PFSK-1 (cell line): Measurements from ENCODE around the gene RAX2.

ENCODE experiments used
- FOXP2 ChIP-seq: optimal IDR thresholded peaks from 2 replicates; pipeline ENCODE3; 2011; ENCODE audit warnings: borderline replicate concordance, control low read depth, inconsistent platforms; ENCODE audit not compliant: insufficient read depth; ENCODE audit errors: extremely low read length, extremely low read depth
- POLR2AphosphoS5 ChIP-seq: IDR thresholded peaks from 2 replicates; pipeline ENCODE4 v1.6.1; 2012; ENCODE audit warnings: low read depth, mild to moderate bottlenecking, control low read depth, low read length, moderate library complexity
- SIN3A ChIP-seq: IDR thresholded peaks from 2 replicates; pipeline ENCODE4 v1.6.1; 2012; ENCODE audit warnings: mild to moderate bottlenecking, low read length, moderate library complexity, borderline replicate concordance; ENCODE audit not compliant: insufficient read depth
- TAF1 ChIP-seq: IDR thresholded peaks from 2 replicates; pipeline ENCODE4 v1.6.1; 2012; ENCODE audit warnings: low read length, control low read depth, borderline replicate concordance; ENCODE audit not compliant: insufficient read depth
- TF ChIP-seq, protein P1 (sequence below), 2 experiments: IDR thresholded peaks; 2 replicates each; pipeline versions ENCODE4 v1.6.1 to v1.8.0; 2011 to 2012; ENCODE audit warnings: low read depth in 2 of 2, low read length in 2 of 2, control low read depth in 1 of 2, inconsistent platforms in 1 of 2, mild to moderate bottlenecking in 1 of 2, moderate library complexity in 1 of 2; ENCODE audit not compliant: insufficient read depth in 1 of 2

RAX2 gene

DNA sequence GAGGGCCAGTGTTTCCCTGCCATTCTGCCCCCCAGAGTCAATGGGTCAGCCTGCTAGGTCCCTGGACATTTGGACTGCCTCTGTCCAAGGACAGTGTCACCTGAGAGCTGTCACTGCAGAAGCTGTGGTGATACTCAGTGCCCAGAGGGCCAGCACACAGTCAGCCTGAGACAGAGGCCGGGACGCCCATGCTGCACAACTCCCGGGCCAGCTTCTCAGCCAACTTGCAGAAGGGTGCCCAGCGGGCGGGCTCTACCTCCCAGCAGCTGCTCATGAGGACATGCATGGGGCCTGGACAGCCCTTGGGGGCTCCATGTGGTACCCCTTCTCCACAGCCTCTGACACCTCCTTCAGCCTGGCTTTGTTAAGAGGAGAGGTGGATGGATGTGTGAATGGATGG, 3.8 kb upstream of the RAX2 start:
- TF ChIP-seq TAF1 (no peak), POLR2AphosphoS5 (no peak)
- TF ChIP-seq, protein P1, sequence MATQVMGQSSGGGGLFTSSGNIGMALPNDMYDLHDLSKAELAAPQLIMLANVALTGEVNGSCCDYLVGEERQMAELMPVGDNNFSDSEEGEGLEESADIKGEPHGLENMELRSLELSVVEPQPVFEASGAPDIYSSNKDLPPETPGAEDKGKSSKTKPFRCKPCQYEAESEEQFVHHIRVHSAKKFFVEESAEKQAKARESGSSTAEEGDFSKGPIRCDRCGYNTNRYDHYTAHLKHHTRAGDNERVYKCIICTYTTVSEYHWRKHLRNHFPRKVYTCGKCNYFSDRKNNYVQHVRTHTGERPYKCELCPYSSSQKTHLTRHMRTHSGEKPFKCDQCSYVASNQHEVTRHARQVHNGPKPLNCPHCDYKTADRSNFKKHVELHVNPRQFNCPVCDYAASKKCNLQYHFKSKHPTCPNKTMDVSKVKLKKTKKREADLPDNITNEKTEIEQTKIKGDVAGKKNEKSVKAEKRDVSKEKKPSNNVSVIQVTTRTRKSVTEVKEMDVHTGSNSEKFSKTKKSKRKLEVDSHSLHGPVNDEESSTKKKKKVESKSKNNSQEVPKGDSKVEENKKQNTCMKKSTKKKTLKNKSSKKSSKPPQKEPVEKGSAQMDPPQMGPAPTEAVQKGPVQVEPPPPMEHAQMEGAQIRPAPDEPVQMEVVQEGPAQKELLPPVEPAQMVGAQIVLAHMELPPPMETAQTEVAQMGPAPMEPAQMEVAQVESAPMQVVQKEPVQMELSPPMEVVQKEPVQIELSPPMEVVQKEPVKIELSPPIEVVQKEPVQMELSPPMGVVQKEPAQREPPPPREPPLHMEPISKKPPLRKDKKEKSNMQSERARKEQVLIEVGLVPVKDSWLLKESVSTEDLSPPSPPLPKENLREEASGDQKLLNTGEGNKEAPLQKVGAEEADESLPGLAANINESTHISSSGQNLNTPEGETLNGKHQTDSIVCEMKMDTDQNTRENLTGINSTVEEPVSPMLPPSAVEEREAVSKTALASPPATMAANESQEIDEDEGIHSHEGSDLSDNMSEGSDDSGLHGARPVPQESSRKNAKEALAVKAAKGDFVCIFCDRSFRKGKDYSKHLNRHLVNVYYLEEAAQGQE (IDR thresholded peaks at IDR 0.05; ENCODE audit: insufficient read depth in 1 of 2, low read depth in 2 of 2, low read length in 2 of 2), result no peak

DNA sequence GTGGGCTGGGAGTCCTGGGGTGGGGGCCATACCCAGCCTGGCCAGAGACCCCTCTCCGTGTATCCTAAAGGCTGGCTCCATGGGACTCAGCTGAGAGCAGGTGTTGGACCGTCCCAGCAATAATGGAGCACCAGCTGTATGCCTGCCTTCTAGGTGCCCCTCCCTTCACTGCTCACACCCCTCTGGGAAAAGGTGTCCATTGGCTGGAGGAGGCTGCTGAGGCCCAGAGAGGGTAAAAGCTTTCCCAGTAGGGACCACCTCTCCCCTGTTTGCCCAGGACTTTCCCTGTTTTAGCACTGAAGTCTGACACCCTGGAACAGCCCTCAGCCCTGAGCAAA, 3.3 kb upstream of the RAX2 start:
- TF ChIP-seq FOXP2 (no peak), SIN3A (no peak), TAF1 (no peak)

DNA sequence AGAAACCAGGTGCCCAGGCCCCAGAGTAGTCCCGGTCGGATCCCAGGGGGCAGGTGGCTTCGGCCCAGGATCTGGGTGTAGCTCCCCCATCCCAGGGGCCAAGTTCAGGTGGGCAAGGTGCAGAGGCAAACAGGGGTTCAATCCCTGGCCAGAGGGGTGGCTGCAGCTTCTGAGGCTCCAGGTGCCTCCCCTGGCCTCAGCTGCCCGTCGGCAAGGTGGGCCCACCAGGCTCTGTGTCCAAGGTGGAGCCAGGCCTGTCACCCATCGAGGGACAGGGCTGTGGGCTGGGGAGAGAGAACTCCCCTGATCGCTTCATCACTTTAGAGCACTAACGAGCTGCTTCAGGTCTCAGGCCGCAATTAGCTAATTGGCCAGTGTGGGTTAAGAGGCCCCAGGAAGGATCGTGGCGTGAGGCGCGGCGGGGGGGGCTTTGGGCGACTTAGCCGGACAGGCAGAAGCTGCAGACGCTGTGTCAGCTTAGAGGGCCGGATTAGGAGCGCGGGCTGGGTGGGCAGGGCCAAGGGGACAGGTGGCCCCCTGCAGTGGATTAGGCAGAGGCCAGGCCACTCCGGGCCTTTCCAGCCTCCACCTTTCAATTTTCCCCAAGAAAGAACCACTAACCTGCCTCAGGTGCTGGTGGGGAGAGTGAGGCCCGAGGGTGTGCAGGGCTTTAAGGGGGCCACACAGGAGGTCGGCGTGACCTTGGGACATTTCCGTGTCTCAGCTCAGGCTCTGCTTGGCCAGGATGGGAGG, 2.8 kb upstream of the RAX2 start:
- TF ChIP-seq, protein P1 (IDR thresholded peaks at IDR 0.05; ENCODE audit: insufficient read depth in 1 of 2, low read depth in 2 of 2, low read length in 2 of 2), result no peak
- TF ChIP-seq SIN3A (no peak), POLR2AphosphoS5 (no peak), TAF1 (no peak), FOXP2 (no peak)

DNA sequence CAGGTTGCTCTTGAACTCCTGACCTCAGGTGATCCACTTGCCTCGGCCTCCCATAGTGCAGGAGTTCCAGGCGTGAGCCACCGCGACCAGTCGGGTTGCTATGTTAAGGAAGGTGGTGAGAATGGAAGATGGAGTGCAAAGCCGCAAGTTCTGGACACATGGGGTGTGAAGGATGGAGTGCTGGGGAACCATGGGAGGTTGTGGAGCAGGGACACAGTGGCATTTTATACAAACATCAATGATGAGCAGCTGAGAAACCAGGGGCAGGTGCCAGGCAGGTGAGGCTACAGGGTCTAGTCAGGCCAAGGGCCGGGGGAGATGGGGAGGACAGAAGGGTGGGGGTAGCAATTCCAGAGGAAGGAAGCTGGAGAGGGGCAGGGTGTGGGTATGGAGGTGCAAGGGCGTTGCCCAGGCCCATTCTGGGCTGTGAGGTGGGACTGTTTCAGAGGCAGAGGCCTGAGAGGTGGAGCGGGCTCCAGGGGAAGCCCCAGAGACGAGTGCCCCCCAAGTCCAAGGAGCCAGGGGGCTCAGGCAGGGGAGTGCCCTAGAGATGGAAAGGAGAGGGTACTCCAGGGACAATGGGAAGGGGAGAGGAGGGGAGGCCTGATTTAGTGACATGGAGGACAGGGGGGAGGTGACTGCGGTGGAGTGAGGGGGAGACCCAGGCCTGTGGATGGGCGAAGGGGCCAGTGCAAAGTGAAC, 1.9 kb upstream of the RAX2 start:
- no peak for TF ChIP-seq SIN3A
- TF ChIP-seq FOXP2, result no peak
- no peak for TF ChIP-seq POLR2AphosphoS5
- TF ChIP-seq, protein P1 (IDR thresholded peaks at IDR 0.05; ENCODE audit: insufficient read depth in 1 of 2, low read depth in 2 of 2, low read length in 2 of 2), result no peak
- no peak for TF ChIP-seq TAF1

DNA sequence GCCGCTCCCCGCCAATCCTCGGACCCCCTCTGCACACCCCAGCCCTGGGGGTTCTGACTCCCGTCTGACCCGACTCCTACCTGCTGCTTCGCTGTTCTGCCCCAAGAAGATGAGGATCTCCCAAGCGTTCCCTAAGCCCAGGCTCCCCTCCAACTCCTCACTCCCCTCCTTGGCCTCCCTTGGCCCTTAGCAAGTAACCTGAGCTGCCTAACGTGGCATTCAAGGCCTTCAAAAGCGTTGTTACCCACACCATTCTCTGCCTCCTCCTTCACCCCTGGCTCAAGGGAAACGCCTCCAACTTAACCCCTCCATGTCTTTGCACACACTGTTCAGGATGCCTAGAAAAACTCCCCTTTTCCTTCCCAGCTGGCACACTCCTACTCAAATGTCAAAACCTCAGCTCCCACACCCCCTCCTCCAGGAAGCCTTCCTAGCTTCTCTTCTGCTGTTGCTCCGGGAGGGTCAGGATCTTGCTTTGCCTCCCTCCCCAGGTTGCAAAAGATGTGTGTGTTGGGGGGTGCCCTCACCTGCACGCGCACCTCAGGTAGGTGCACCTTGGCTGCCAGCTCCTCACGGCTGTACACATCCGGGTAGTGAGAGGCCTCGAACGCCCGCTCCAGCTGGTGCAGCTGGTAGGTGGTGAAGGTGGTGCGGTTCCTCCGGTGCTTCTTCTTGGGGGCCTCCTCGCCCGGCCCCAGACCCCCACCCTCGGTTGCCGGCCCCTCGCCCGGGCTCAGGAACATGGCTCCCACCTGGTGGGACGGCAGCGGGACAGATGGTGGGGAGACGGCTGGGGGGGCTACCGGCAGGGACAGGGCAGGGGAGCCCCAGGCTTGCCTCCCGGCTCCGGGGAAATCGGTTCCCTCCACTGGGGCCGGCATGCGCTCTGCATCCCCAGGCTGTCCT, 775 bp downstream of the RAX2 start:
- TF ChIP-seq POLR2AphosphoS5, result no peak
- no peak for TF ChIP-seq TAF1
- TF ChIP-seq, protein P1 (IDR thresholded peaks at IDR 0.05; ENCODE audit: insufficient read depth in 1 of 2, low read depth in 2 of 2, low read length in 2 of 2), result no peak
- TF ChIP-seq FOXP2, result no peak
- no peak for TF ChIP-seq SIN3A
